Measurements from ENCODE around the gene VPS45.

GRCh38 chr1:150141452-150141851 is 73.9 kb downstream of the VPS45 start:
- TF ChIP-seq EZH2 (IDR thresholded peaks at IDR 0.05; ENCODE audit: insufficient read depth, poor library complexity, severe bottlenecking), result no peak
- no peak for TF ChIP-seq EZH2phosphoT487 (IDR thresholded peaks at IDR 0.05; ENCODE audit: insufficient read depth, low read depth)
